Heart left ventricle (tissue), 16 donors: ENCODE results near the gene CHST11. TPM values are rescaled to one million over a fixed set of nuclear protein-coding genes. Genes with fewer than 3 reads are reported as not detected.

Experiments
- ATAC-seq, 4 donors: fragments of 200-7000 bp; cut with Tn5 transposase; one replicate each; pipeline ENCODE4 v1.9.1; 2020 to 2022; ENCODE audit warnings: moderate library complexity in 4 of 4, mild to moderate bottlenecking in 3 of 4, moderate number of reproducible peaks in 1 of 4
- DNase-seq, 5 donors: peaks; one replicate each; pipeline ENCODE4 v3.0.0-alpha.2; 2020
- H3K27ac ChIP-seq, 12 donors: fragments of 200-600 bp; sonication (generic) in 4 of 12; one replicate each; pipeline versions ENCODE4 v1.5.0 to v1.8.0; 2016 to 2022; ENCODE audit warnings: mild to moderate bottlenecking in 2 of 12
- H3K27me3 ChIP-seq, 9 donors: fragments of 200-600 bp; sonication (generic) in 2 of 9; one replicate each; pipeline versions ENCODE4 v1.5.1 to v1.8.0; 2016 to 2022; ENCODE audit warnings: mild to moderate bottlenecking in 3 of 9
- H3K36me3 ChIP-seq, 9 donors: fragments of 200-600 bp; sonication (generic) in 2 of 9; one replicate each; pipeline versions ENCODE4 v1.5.0 to v1.8.0; 2018 to 2022; ENCODE audit warnings: mild to moderate bottlenecking in 2 of 9
- H3K4me1 ChIP-seq, 12 donors: fragments of 200-600 bp; sonication (generic) in 4 of 12; one replicate each; pipeline versions ENCODE4 v1.5.0 to v1.8.0; 2016 to 2022; ENCODE audit warnings: mild to moderate bottlenecking in 3 of 12
- H3K4me3 ChIP-seq, 12 donors: fragments of 200-600 bp; sonication (generic) in 4 of 12; one replicate each; pipeline versions ENCODE4 v1.5.0 to v1.8.0; 2017 to 2022; ENCODE audit warnings: mild to moderate bottlenecking in 9 of 12, moderate library complexity in 4 of 12
- H3K9me3 ChIP-seq, 12 donors: fragments of 200-600 bp; sonication (generic) in 4 of 12; one replicate each; pipeline versions ENCODE4 v1.5.0 to v1.8.0; 2016 to 2022; ENCODE audit warnings: mild to moderate bottlenecking in 1 of 12
- CTCF ChIP-seq, 12 donors: fragments of 200-600 bp; sonication (generic) in 4 of 12; IDR thresholded peaks; one replicate each; pipeline versions ENCODE4 v1.5.0 to v1.8.0; 2018 to 2022; ENCODE audit warnings: antibody characterized with exemption in 12 of 12, mild to moderate bottlenecking in 5 of 12
- POLR2A ChIP-seq, 2 donors: fragments of 450-650 bp; IDR thresholded peaks; one replicate each; pipeline ENCODE4 v1.6.1; 2017; ENCODE audit warnings: antibody characterized with exemption in 2 of 2, mild to moderate bottlenecking in 2 of 2, moderate library complexity in 2 of 2
- WGBS, 4 donors: extraction: QIAGEN DNeasy Blood & Tissue Kit in 2 of 4; methylation state at CpG; one replicate each; pipeline versions ENCODE4 v1.1.5 to v1.1.7; 2013 to 2018; 5-methylcytosine and 5-hydroxymethylcytosine counted together
- intact Hi-C, 10 donors: fragments of 100-400 bp; cut with DNase I; formaldehyde crosslinking; loops; one replicate each; pipeline versions ENCODE4 v1.11.1 to v1.14.2; 2022
- polyA plus RNA-seq, 2 donors: library from polyadenylated mRNA; stranded (reverse); fragments of 200-250 nt; gene quantifications; one replicate each; pipeline ENCODE4 v1.2.3, GENCODE V29; 2013
- total RNA-seq, 9 donors: library from RNA; depleted of rRNA in 2 of 9; stranded (reverse); fragments of >200 nt in 2 of 9; fragmentation: NEBNext Ultra II Directional in 3 of 9; extraction: Animal tissue kit (Norgen Biotek cat#: 25700) in 3 of 9; gene quantifications; one replicate each; pipeline versions ENCODE4 v1.1.0 to v1.2.4, GENCODE V29; 2016 to 2023
- donor health status: ischemic (EF 13 %, LVEDD 7.1; RV severe dilation, severe dysfunction).
- donor health status: healthy with polysubstance abuse.
- donor health status: DM: no; HTN: yes; CAD: no.
- donor health status: DM: no; HTN: no; CAD: no.
- donor health status: ischemic (EF 25% LVEDD 6.9; RV normal size, moderate dysfunction).
- donor health status: ischemic (EF 25% LVEDD 5.7; RV mildly dilated, moderate dysfunction).
- donor health status: healthy.
- donor health status: DM: yes; HTN: yes; CAD: no.
- donor health status: ischemic (EF 35%, LVEDD 5.7; RV mildly dilated, moderate dysfunction).
- donor health status: nonischemic (EF 11% LVEDD 7.7; RV severe dilation, severe dysfunction).
- donor health status: DM: yes; HTN: yes; CAD: no.
- donor health status: PGD.
- donor health status: ischemic (EF 29% LVEDD 5.4; RV normal size, mild dysfunction).
- donor health status: nonischemic (EF 23%, LVEDD 6.1; RV moderate dilation, normal function).

Gene CHST11
- total and polyA plus RNA-seq, 11 donors: 1.1 to 16.9 (median 3.4) TPM

GRCh38 chr12:104435175-104435574, 21.6 kb upstream of the CHST11 start:
- Histone ChIP-seq H3K36me3 (no peaks in the 10 kb centered on the region), H3K4me1 (no peaks in the 10 kb centered on the region), H3K4me3 (no peak overlapping the region), H3K27me3 (no peaks in the 10 kb centered on the region), H3K27ac (no peak overlapping the region), H3K9me3 (no peaks in the 10 kb centered on the region)
- intact Hi-C loops: no loop called here
- DNase-seq: no peak
- WGBS, 4 donors: 65 to 82% (median 78%) methylated on average over 4 of the region's 4 CpGs
- no peak for ATAC-seq
- TF ChIP-seq CTCF (IDR thresholded peaks at IDR 0.05) (no peak), POLR2A (IDR thresholded peaks at IDR 0.05) (no peak)

GRCh38 chr12:104435765-104436164, 21.0 kb upstream of the CHST11 start:
- no peaks in the 10 kb centered on the region for H3K27me3 ChIP-seq
- no peak for DNase-seq
- H3K9me3 ChIP-seq: no peaks in the 10 kb centered on the region
- no peak for ATAC-seq
- no peak overlapping the region for H3K27ac ChIP-seq
- WGBS, 4 donors: 52 to 67% (median 59%) methylated on average over 3 of the region's 3 CpGs
- H3K4me3 ChIP-seq: no peak overlapping the region
- H3K4me1 ChIP-seq: no peaks in the 10 kb centered on the region
- no peaks in the 10 kb centered on the region for H3K36me3 ChIP-seq
- intact Hi-C loops: no loop called here
- TF ChIP-seq CTCF (IDR thresholded peaks at IDR 0.05) (no peak), POLR2A (IDR thresholded peaks at IDR 0.05) (no peak)

- no peak for DNase-seq
- no peaks in the 10 kb centered on the region for H3K36me3 ChIP-seq
- H3K4me1 ChIP-seq: no peaks in the 10 kb centered on the region
- no peak overlapping the region for H3K27ac ChIP-seq
- no peaks in the 10 kb centered on the region for H3K27me3 ChIP-seq
- no peak for ATAC-seq
- intact Hi-C loops: no loop called here
- TF ChIP-seq CTCF (IDR thresholded peaks at IDR 0.05): no peak
- TF ChIP-seq POLR2A (IDR thresholded peaks at IDR 0.05): no peak
- 86 to 90% (median 89%) methylated on average over 8 of the region's 8 CpGs for WGBS, 4 donors
- H3K9me3 ChIP-seq: no peaks in the 10 kb centered on the region
- H3K4me3 ChIP-seq: no peak overlapping the region
These were observed 20.0 kb upstream of the CHST11 start for GRCh38 chr12:104436790-104437189.

GRCh38 chr12:104438134-104438533, 18.6 kb upstream of the CHST11 start:
- ATAC-seq (no peak), DNase-seq (no peak)
- Histone ChIP-seq H3K27ac (no peak overlapping the region), H3K9me3 (no peaks in the 10 kb centered on the region), H3K4me1 (no peaks in the 10 kb centered on the region), H3K36me3 (no peaks in the 10 kb centered on the region), H3K4me3 (no peak overlapping the region), H3K27me3 (no peaks in the 10 kb centered on the region)
- no peak for TF ChIP-seq CTCF (IDR thresholded peaks at IDR 0.05)
- no peak for TF ChIP-seq POLR2A (IDR thresholded peaks at IDR 0.05)
- intact Hi-C loops: no loop called here
- WGBS, 4 donors: 69 to 93% (median 91%) methylated on average over 3 of the region's 3 CpGs
